NCI-H345 (cell line): ENCODE data around the gene FUT8.
A peak's percentile ranks its signal among the peaks of the same experiment; 100 is the strongest.

Experiments
- DNase-seq: peaks from one replicate; lab custom pipeline; 2025; lab: John Stamatoyannopoulos, UW

The FUT8 gene

GRCh38 chr14:65495196-65495595, 82.7 kb downstream of the FUT8 start:
- no peak for DNase-seq

- DNase-seq, result no peak
Measured at GRCh38 chr14:65496178-65496993, 83.9 kb downstream of the FUT8 start.

- no peak for DNase-seq
Measured at GRCh38 chr14:65499138-65499537, 86.6 kb downstream of the FUT8 start.

GRCh38 chr14:65500075-65500474, 87.5 kb downstream of the FUT8 start:
- DNase-seq, result no peak

- no peak for DNase-seq
Measured at GRCh38 chr14:65501328-65501727, 88.8 kb downstream of the FUT8 start.

- DNase-seq, result peak; percentile 64
Measured at GRCh38 chr14:65502676-65503124, 90.2 kb downstream of the FUT8 start.

- DNase-seq, result no peak
Measured at GRCh38 chr14:65503771-65504170, 91.2 kb downstream of the FUT8 start.

GRCh38 chr14:65506801-65507200, 94.3 kb downstream of the FUT8 start:
- peak; percentile 29 for DNase-seq

- DNase-seq, result no peak
Measured at GRCh38 chr14:65509842-65510241, 97.3 kb downstream of the FUT8 start.

GRCh38 chr14:65513671-65514070, 101.1 kb downstream of the FUT8 start:
- DNase-seq, result no peak

- DNase-seq, result no peak
Measured at GRCh38 chr14:65517635-65518542, 105.4 kb downstream of the FUT8 start.

GRCh38 chr14:65528069-65528468, 115.5 kb downstream of the FUT8 start:
- DNase-seq, result no peak

GRCh38 chr14:65531148-65531547, 118.6 kb downstream of the FUT8 start:
- DNase-seq, result no peak

GRCh38 chr14:65533736-65534404, 121.3 kb downstream of the FUT8 start:
- no peak for DNase-seq

GRCh38 chr14:65536781-65537423, 124.4 kb downstream of the FUT8 start:
- DNase-seq, result no peak

- no peak for DNase-seq
Measured at GRCh38 chr14:65548878-65549277, 136.3 kb downstream of the FUT8 start.

- no peak for DNase-seq
Measured at GRCh38 chr14:65549429-65549828, 136.9 kb downstream of the FUT8 start.

- no peak for DNase-seq
Measured at GRCh38 chr14:65550779-65551643, 138.5 kb downstream of the FUT8 start.

- no peak for DNase-seq
Measured at GRCh38 chr14:65552724-65553123, 140.2 kb downstream of the FUT8 start.

GRCh38 chr14:65554837-65555236, 142.3 kb downstream of the FUT8 start:
- no peak for DNase-seq

GRCh38 chr14:65555358-65555757, 142.8 kb downstream of the FUT8 start:
- DNase-seq, result no peak
